NCI-H1092 treated with DMSO at 0.1 percent for 48 hours (cell line): Measurements from ENCODE around the gene NOL4L.
"Not testable (repeated sequence)": the region's sequence is repeated elsewhere in the genome, so short reads cannot be mapped to it uniquely, and the experiment has no call there.

Source experiments
- DNase-seq: peaks from one replicate; lab custom pipeline; 2025; lab: John Stamatoyannopoulos, UW

The NOL4L gene

GRCh38 chr20:32596681-32597252 is 11.6 kb upstream of the NOL4L start:
- no peak for DNase-seq

- no peak for DNase-seq
Measured at GRCh38 chr20:32595143-32595542, 10.0 kb upstream of the NOL4L start.

GRCh38 chr20:32594669-32595068 is 9.5 kb upstream of the NOL4L start:
- DNase-seq, result not testable (repeated sequence)

- DNase-seq, result no peak
Measured at GRCh38 chr20:32594204-32594603, 9.1 kb upstream of the NOL4L start.

- DNase-seq, result not testable (repeated sequence)
Measured at GRCh38 chr20:32592616-32593015, 7.5 kb upstream of the NOL4L start.

- DNase-seq, result no peak
Measured at GRCh38 chr20:32592022-32592421, 6.9 kb upstream of the NOL4L start.

GRCh38 chr20:32589769-32590168 is 4.6 kb upstream of the NOL4L start:
- no peak for DNase-seq

- no peak for DNase-seq
Measured at GRCh38 chr20:32589256-32589655, 4.1 kb upstream of the NOL4L start.

- DNase-seq, result no peak
Measured at GRCh38 chr20:32588040-32588439, 2.9 kb upstream of the NOL4L start.

- DNase-seq, result no peak
Measured at GRCh38 chr20:32586291-32586690, 1.2 kb upstream of the NOL4L start.

GRCh38 chr20:32585586-32586127 is 524 bp upstream of the NOL4L start:
- no peak for DNase-seq

- DNase-seq, result no peak
Measured at GRCh38 chr20:32583581-32584070, 1.5 kb downstream of the NOL4L start.

- DNase-seq, result no peak
Measured at GRCh38 chr20:32582659-32583580, 2.2 kb downstream of the NOL4L start.

GRCh38 chr20:32581839-32582658 is 3.1 kb downstream of the NOL4L start:
- DNase-seq, result peak; percentile 40

GRCh38 chr20:32580970-32581838 is 3.9 kb downstream of the NOL4L start:
- DNase-seq, result no peak

- no peak for DNase-seq
Measured at GRCh38 chr20:32580219-32580969, 4.7 kb downstream of the NOL4L start.

GRCh38 chr20:32578840-32579390 is 6.2 kb downstream of the NOL4L start:
- no peak for DNase-seq

GRCh38 chr20:32578062-32578461 is 7.1 kb downstream of the NOL4L start:
- not testable (repeated sequence) for DNase-seq

GRCh38 chr20:32577657-32578056 is 7.5 kb downstream of the NOL4L start:
- DNase-seq, result no peak

- no peak for DNase-seq
Measured at GRCh38 chr20:32577023-32577422, 8.1 kb downstream of the NOL4L start.
